ENCODE data around the gene STRIP1. TPM values are rescaled to one million over a fixed set of nuclear protein-coding genes. Genes with fewer than 3 reads are reported as not detected.

The STRIP1 gene
- total and polyA plus RNA-seq, 2 of the 8 experiments (the other 6 are each of a cell fraction or from before 2014, with no cell fraction given), result 21.3 to 45.6 TPM

DNA sequence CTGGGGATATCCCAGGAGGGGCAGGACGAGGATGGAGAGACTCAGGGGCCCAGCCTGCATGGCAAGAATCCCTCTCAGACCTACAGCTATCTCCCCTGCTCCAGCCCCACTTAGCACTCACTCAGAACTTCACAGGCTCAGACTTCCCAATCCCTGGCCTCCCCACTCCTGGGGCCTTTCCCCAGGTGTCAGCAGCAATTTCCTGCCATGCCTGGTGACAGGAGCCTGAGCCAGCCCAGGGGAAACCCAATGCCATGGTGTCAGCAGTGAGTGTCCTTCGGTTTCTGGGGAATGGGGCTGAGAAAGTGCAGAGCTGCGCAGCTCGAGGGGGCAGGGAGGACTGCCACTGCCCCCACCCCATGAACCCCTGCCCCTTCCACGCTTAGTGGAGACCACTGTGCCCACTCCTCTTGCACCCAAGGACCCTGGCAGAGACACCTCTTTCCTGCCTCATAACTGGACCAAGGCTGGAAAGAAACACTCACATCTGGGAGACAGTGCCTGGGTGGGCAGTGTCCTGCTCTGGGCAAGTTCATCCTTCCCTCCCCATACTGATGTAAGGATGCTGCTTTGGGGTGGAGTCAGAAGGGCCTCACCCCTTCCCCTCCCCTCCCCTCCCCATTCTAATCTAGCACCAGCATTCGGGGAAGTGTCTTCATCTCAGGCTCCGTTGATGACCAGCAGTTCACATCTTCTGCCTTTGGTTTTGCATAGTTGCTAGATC, 60.7 kb downstream of the STRIP1 start (continued):
- TF ChIP-seq, protein P1, sequence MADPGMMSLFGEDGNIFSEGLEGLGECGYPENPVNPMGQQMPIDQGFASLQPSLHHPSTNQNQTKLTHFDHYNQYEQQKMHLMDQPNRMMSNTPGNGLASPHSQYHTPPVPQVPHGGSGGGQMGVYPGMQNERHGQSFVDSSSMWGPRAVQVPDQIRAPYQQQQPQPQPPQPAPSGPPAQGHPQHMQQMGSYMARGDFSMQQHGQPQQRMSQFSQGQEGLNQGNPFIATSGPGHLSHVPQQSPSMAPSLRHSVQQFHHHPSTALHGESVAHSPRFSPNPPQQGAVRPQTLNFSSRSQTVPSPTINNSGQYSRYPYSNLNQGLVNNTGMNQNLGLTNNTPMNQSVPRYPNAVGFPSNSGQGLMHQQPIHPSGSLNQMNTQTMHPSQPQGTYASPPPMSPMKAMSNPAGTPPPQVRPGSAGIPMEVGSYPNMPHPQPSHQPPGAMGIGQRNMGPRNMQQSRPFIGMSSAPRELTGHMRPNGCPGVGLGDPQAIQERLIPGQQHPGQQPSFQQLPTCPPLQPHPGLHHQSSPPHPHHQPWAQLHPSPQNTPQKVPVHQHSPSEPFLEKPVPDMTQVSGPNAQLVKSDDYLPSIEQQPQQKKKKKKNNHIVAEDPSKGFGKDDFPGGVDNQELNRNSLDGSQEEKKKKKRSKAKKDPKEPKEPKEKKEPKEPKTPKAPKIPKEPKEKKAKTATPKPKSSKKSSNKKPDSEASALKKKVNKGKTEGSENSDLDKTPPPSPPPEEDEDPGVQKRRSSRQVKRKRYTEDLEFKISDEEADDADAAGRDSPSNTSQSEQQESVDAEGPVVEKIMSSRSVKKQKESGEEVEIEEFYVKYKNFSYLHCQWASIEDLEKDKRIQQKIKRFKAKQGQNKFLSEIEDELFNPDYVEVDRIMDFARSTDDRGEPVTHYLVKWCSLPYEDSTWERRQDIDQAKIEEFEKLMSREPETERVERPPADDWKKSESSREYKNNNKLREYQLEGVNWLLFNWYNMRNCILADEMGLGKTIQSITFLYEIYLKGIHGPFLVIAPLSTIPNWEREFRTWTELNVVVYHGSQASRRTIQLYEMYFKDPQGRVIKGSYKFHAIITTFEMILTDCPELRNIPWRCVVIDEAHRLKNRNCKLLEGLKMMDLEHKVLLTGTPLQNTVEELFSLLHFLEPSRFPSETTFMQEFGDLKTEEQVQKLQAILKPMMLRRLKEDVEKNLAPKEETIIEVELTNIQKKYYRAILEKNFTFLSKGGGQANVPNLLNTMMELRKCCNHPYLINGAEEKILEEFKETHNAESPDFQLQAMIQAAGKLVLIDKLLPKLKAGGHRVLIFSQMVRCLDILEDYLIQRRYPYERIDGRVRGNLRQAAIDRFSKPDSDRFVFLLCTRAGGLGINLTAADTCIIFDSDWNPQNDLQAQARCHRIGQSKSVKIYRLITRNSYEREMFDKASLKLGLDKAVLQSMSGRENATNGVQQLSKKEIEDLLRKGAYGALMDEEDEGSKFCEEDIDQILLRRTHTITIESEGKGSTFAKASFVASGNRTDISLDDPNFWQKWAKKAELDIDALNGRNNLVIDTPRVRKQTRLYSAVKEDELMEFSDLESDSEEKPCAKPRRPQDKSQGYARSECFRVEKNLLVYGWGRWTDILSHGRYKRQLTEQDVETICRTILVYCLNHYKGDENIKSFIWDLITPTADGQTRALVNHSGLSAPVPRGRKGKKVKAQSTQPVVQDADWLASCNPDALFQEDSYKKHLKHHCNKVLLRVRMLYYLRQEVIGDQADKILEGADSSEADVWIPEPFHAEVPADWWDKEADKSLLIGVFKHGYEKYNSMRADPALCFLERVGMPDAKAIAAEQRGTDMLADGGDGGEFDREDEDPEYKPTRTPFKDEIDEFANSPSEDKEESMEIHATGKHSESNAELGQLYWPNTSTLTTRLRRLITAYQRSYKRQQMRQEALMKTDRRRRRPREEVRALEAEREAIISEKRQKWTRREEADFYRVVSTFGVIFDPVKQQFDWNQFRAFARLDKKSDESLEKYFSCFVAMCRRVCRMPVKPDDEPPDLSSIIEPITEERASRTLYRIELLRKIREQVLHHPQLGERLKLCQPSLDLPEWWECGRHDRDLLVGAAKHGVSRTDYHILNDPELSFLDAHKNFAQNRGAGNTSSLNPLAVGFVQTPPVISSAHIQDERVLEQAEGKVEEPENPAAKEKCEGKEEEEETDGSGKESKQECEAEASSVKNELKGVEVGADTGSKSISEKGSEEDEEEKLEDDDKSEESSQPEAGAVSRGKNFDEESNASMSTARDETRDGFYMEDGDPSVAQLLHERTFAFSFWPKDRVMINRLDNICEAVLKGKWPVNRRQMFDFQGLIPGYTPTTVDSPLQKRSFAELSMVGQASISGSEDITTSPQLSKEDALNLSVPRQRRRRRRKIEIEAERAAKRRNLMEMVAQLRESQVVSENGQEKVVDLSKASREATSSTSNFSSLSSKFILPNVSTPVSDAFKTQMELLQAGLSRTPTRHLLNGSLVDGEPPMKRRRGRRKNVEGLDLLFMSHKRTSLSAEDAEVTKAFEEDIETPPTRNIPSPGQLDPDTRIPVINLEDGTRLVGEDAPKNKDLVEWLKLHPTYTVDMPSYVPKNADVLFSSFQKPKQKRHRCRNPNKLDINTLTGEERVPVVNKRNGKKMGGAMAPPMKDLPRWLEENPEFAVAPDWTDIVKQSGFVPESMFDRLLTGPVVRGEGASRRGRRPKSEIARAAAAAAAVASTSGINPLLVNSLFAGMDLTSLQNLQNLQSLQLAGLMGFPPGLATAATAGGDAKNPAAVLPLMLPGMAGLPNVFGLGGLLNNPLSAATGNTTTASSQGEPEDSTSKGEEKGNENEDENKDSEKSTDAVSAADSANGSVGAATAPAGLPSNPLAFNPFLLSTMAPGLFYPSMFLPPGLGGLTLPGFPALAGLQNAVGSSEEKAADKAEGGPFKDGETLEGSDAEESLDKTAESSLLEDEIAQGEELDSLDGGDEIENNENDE (IDR thresholded peaks at IDR 0.05; ENCODE audit: insufficient replicate concordance, low read length), result no peak
- TF ChIP-seq BCL11A (IDR thresholded peaks at IDR 0.05; ENCODE audit: low read depth in 2 of 2, low read length in 2 of 2) (no peak), CREB1 (IDR thresholded peaks at IDR 0.05) (no peak), SP2 (IDR thresholded peaks at IDR 0.05; ENCODE audit: low read length) (no peak), EP300 (IDR thresholded peaks at IDR 0.05; ENCODE audit: borderline replicate concordance in 1 of 2, low read depth in 2 of 2, low read length in 2 of 2) (no peak), RXRA (IDR thresholded peaks at IDR 0.05; ENCODE audit: insufficient read depth, low read depth, low read length) (no peak), TAF1 (IDR thresholded peaks at IDR 0.05; ENCODE audit: low read depth, low read length) (no peak)
